Left hindlimb (tissue), 1 donor: ENCODE data around the gene HPS4.
"Not testable (repeated sequence)": the region's sequence is repeated elsewhere in the genome, so short reads cannot be mapped to it uniquely, and the experiment has no call there.

Experiments used
- DNase-seq: peaks from one replicate; pipeline ENCODE4 v3.0.0-alpha.2; 2018

Gene HPS4

DNA sequence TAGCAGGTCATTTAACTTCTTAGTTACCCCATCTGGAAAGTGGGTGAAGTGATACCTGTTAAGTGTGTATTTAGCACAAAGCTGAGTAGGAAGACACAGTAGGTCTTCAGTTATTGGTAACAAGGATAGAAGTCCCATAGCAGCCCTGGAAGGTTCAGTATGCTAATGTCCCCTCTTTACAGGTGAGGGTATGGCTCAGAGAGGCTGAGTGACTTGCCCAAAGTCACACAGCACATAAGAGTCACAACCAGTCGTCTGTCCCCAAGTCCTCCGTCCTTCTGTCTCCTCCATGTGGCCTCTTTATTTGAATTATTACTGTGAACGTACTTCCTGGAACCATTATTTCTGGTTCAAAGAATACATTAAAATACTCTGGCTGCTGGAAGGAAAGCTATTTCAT lies 44.0 kb downstream of the HPS4 start:
- no peak for DNase-seq

DNA sequence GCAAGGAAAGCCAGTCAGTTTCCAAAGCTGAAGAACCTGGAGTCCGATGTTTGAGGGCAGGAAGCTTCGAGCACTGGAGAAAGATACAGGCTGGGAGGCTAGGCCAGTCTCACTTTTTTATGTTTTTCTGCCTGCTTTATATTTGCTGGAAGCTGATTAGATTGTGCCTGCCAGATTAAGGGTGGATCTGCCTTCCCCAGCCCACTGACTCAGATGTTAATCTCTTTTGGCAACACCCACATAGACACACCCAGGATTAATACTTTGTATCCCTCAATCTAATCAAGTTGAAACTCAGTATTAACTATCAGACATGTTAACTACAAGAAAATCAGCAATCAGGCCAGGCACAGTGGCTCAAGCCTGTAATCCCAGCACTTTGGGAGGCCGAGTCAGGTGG lies 44.8 kb downstream of the HPS4 start:
- not testable (repeated sequence) for DNase-seq

DNA sequence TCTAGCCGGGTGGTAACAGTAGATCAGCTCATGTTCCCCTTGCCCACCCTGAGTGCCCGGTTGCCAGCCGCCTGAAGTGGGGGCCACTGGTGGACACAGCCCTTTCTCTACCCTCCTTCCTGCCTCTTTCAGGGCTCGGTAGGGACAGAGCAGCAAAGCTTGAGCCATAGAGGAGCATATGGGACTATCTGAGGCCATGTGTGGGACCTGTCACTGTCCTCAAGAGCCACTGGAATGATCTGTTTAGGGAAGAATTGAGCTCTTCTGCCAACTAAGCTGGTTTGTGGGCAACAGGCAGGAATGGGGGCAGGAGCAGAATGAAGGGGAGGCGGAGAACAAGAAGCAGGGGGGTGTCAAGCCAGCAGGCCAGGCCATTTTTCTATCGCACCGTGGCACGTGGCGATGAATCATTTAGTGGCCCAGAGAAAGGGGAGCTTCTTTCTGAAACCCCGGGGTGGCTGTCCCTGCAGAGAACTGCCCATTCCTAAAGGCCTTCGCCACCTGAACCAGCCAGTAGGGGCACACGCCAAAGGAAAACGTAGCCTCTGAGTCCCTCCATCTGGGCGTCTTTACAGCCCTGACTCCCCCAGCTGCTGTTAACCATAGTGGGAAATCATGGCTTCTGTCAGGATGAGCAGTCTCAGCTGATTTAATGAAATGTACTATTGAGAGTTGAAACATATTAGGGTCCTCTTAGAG lies 45.7 kb downstream of the HPS4 start:
- DNase-seq = no peak

DNA sequence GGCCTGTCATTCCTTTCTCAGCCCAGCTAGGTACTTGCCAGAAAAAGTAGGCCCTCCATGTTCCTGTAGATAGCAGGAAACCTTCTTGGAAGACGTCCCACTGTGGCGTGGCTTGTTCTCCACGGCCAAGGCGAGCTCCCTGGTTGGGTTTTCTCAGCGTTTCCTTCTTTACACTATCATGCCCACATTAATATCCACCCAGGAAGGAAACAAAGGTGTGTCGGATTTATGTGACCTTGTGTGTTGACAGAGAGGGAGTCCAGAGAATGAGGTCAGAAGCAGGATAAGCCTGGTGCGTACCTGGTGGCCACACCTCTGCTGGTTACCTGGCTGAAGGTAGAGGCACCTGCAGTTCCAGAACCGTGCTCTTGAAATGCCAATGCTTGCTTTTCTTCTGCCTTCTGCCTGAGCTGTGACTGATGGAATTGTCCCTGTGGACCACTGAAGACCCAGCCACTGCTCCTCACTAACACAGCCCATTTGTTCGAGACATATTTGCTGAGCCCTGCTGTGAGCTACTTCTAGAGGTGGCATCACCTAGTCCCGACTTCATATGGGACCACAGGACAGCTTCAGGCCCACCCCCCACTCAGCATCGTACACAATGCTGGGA lies 46.6 kb downstream of the HPS4 start:
- DNase-seq = no peak

DNA sequence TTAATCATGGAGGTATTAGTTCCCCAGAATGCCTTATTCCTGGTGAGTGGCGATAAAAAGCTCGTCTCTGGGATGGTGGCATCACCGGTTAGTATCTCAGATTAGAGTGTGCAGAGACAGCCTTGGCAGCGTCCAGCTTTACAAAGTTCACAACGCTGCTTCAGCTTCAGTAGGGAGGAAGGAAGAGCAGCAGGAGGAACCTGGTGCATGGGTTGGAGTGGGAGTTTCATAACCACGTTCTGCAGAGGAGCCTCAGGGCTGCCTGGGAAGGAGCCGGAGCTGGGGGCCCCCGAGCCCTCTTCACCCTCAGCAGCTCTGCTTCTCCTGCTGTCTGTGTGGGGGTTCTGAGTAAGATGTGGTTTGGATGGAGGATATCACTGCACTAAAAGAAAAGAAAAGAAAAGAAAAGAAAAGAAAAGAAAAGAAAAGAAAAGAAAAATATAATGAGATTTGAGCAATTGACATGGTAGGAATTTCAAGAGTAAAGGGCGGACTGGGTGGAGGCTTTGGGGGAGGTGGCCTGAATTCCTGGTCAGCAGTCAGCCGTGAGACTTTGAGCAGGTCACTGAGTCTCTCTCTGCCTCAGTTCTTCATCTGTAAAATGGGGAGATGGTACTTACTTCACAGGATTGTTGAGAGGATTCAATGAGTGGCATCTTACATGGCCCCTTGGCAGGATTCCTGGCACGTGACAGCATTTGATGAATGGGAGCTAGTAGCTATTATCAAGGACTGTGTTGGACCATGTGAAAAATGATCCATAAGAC lies 48.1 kb downstream of the HPS4 start:
- no peak for DNase-seq

DNA sequence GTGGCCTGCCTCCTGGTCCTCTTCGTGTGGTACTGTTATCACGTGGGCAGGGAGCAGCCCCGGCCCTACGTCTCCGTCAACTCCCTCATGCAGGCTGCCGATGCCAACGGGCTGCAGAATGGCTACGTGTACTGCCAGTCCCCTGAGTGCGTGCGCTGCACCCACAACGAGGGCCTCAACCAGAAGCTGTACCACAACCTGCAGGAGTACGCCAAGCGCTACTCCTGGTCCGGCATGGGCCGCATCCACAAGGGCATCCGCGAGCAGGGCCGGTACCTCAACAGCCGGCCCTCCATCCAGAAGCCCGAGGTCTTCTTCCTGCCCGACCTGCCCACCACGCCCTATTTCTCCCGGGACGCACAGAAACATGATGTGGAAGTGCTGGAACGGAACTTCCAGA lies 49.8 kb downstream of the HPS4 start:
- no peak for DNase-seq

DNA sequence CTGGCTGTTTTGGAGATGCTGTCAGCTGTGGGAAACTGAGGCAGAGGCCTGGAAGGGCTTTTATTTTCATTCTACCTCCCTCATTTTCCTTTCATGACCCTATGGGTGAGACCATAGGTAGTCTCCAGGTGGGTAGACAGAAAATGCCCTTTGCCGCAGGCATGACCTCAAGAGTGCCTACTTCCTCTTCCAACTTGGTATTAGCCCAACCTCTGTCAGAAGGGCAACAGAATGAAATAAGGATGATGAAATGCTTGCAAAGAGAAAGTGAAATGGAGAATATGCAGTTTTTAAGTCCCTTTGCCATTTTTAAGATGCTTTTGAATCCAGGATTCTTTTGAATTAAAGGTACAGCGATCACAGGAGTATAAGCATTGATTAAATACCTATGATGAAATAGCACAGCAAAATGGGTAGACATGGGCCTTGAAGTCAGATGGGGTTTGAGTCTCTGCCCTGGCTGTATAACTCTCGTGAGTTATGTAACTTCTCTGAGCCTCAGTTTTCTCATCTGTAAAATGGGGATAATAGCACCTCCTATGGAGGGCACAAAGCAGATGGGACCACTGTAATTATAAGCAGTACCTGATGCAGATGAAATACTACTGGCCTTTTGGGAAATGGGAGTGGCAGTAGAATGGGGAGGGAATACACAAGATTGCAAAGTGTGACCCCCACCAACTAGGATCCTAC lies 50.8 kb downstream of the HPS4 start:
- no peak for DNase-seq

DNA sequence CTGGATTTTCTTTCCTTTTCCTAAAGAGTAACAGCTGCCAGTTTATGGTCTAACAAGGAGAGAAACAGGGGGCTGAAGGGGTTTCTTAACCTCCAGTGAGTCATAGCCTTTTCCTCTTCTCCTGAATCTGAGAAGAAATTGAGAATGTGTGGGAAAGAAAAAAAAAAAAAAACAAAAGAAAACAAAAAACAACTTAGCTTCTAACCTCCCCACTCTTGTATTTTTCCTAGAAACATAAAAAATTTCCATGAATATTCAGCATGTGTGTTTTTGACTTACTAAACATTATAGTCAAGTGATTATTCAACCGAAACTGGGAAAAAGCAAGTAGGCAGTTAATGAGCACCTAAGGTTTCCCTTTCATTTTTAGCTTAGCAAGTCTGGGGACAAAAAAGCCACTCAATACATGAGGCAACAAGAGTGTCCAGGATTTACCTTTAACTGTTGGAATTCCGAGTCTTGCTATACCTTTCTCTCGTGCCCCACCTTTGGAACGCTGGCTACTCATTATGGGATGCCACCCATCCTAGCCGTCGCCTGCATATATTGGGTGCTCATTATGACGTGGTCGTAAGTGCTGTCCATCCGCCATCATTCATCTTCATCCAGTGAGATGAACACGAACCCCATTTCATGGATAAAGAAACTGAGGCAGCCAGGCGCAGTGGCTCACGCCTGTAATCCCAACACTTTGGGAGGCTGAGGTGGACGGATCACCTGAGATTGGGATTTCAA lies 52.2 kb downstream of the HPS4 start:
- DNase-seq = no peak

DNA sequence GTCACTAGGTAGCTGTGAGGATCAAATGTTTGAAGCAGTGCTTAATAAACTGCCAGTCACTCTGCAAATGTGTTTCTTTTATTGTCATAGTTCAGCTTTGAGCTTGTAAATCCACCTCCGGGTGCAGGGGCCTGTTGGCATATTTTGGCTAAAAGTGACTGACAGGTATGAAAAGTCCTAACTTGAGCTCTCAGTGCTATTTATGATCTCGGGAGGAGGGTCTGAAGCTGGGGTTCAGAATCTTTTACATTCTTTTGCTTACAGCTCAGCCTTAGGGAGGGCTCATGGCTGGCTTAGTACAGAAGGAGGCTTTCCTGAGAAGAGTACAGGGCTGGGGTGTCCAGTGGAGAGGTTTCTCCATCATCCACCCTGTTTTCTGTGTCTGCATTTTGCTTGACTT lies 53.0 kb downstream of the HPS4 start:
- DNase-seq = no peak

DNA sequence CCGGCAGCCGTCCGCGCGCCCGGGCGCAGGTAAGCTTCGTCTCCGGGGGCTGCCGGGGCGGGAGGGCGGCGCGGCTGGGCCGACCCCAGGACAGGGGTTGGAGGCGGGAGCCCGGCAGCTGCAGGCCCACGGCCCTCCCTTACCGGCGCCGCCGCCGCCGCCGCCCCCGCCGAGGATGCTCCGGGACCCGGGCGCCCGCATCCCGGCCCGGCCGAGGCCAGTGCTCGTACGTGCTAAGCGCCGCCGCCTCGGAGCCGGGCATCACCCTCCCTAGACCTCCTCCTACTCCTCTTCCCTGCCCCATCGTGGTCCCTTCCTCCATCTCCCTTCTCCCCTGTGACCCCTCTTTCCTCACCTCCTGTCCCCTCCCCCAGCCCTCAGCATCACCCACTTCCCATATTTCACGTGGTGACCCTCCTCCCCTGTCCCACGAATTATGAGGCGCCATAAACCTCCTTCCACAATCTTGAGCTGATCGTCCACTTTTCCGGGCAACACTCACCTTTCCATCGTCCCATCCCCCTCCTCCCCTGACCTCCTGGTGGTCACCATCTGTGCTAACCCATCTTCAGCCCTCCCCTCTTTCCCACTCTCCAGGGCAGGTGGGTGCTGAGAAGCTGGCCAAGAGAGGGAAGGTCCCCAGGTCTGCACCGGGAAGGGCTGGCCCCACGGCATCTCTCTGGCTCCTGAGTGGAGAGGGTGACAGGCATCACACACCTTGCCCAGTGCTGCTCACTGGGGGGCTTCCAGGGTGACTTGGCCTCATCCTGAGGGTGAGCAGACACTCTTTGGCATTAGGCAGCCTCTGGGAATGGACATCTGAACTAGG lies 53.9 kb downstream of the HPS4 start:
- no peak for DNase-seq

DNA sequence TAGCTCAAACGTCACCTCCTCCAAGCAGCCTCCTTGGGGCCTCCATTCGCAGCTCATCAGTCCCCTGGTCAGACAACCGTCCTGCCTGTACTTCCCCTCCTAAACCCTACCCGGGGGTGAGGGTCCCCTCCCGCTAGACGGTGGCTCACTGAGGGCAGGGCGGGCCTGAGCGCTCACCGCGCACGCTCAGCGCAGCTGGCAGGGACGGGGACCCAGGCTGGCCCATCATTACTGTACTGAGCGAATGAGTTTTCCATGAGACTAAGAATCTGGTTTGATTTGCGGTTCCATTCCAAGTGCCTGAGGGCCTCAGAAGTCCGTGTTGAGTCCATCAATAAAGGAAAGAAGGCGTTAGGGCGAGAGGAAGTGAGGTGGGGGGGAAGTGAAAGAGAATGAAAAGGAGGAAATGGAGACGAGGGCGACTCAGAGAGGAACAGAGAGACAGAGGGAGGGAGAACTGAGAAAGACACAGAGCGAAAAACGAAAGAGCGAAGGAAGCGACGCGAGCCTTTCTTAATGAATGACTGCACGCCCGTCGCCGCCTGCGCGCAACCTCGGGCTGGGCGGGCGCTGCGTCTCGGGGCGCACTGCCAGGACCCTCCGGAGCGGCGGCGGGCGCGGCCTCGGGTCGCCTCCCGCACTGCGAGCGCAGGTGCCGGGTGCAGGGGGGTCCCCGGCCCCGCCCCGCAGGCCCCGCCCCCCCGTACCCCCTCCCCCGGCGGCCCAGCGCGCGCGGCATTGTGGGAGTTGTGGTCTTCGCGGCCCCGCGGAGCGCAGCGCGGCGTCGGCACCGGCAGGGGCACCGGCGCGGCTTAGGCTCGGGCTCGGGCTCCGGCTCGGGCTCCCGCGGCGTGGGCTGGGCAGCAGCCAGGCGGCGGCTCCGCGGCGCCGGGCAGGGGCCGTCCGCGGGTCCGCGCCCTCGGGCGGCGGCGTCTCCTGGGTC lies 54.8 kb downstream of the HPS4 start, which contains the start of gene ASPHD2:
ASPHD2 (plus strand) TSS at position 746 of the 943 bp plus-strand sequence. CDS start 4,356 bp downstream, outside the sequence.
- DNase-seq = peak; percentile 77

DNA sequence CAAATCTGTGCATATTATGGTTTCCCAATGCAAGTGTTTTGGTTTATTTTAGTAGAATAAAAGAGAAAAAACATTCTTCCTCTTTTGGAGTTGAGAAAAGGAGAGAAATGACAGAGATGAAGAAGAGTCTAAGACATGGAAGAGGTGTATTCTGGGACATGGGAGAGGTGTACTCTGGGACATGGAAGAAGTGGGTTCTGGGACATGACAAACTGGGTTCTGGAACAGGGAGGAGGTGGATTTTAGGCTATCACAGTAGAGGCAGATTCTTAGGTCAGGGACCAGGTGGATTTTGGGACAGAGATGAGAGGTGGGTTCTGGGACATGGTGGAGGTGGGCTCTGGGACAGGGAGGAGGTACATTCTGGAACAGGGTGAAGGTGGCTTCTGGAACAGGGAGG lies 56.7 kb downstream of the HPS4 start:
- DNase-seq = no peak

DNA sequence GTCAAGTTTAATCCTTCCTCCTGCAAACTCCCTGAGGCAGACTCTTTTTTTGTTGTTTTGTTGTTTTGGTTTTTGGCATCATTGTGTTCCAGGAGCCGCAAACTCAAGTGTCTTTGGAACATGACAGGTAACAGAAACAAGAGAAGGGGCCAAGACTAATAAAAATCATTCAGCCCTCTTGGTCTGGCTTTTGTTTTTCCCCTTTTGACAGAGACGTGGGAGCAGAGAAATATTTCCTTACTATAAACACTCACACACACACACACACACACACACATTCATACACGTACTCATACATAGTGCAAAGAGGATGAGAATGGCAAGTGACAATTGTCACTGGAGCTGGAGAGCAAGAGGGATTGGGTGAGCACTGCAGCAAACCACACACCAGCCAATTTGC lies 65.0 kb downstream of the HPS4 start:
- no peak for DNase-seq

DNA sequence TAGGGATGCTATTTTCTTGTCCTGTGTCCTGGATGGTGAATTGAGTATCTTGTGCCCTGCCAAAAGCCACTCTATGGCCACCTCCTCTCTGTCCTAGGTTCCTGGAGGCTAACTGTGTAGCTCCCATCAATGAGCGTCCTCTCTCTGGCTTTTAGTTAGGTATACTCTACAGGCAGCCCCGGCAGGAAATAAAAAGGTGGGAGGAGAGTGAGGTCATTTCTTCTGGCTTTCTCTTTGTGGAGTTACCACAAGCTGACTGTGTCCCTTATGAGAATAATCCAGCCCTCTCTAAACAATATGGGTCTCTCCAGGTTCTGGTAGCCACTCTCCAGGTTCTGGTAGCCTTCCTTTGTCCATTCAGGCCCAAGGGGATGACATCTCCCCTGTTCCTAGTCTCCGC lies 66.2 kb downstream of the HPS4 start:
- DNase-seq = no peak

DNA sequence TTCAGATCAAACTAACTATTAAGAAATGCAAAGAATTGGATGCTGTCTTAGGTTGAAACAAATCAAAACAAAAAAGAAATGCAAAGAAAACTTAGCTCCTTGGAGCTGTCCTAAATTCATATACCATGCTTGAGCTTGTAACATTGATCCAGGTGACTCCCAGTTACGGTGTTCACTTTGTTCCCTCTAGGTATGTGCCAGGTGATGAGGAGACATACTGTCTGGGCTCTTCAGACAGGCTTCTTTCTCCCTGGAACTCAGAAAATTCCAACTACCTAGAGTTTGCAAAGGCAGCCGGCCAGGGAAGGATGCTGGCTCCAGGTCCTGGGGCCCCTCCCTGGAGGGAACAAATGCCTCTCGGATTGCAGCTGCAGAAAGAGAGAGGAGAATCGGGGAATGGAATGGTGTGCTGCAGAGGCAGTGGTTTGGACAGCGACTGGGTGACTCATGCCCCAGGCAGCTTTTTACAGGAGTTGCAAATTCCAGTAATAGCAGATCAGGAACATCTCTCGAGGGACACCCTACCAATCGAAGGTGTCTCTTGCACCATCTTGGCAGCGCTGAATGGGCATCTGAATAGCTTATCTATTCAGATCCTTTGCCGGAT lies 66.8 kb downstream of the HPS4 start:
- peak; percentile 74 for DNase-seq

DNA sequence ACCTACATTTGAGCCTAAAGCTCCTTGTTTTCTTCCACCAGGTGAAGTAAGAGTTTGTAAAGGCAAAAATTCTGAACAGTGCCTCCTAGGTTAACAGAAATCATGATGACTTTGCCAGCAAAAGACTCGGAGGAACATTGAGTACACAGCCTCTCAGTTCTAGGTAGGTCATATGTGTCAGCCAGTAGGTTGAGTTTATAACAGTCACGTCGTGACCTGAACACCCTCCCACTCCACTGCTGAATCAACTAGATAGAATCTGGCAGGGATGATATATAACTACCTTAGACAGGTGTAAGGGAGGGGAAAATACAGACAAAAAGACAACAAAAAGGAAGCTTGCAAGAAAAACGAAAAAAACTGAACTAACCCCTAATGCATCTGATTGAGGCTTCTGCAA lies 67.3 kb downstream of the HPS4 start:
- DNase-seq = no peak

DNA sequence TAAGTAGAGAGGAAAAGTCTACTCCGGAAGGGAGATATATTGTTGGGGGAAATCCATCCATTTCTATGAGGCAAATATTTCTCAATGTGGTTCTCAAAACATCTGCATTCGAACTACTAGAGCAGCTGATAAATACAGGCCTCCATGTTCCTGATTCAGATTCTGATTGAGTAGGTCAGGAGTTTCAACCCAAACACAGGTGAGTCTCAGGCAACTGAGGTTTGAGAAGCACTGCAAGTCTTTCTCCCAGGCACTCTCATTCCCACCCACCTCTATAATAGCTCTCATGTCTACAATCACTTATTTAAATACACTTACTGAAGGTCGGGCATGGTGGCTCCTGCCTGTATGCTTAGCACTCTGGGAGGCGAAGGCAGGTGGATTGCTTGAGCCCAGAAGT lies 69.2 kb downstream of the HPS4 start:
- no peak for DNase-seq

DNA sequence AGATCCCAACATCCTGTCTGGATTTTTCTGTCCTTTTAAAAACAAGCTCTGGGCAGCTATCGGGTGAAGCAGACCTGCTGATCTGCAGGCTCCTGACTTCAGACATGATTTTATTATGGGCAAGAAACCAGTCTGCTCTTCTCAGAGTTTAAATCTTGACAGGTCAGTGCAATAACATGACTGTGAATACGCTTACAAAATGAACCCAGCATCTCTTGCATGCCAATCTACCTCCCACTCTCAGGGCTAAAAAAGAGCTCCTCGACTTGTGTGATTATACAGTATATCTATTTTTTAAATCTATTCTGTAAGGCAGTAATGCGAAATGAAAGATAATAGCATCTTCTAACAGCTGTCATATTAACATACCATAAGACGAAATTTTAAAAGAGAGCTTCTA lies 73.2 kb downstream of the HPS4 start:
- DNase-seq = no peak

DNA sequence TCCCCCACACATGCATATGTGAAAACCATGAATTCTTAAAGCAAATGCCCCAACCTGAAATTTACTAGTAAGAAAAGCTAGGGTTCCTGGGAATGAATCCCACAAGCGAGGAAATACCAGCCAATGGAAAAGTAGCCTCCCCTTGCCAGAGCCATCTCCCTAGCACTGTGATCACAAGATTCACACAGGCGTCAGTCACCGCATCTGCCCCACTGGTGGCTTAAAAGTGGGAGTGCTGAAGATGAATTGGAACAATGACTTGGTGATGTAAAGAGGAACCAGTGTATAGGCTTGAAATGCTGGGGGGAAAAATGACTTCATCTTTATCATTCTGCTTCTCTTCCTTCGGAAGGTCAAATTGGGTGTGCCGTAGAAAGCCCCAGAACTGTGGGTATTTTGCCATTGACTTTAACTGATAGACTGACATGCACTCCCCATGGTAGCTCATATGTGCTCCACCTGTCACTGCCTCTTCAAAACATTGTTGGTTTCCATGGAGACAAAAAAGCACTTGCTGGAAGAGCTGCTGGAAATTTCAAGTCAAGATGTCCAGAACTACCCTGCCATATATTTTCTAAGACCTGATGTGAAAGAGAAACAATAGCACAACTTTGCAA lies 73.8 kb downstream of the HPS4 start:
- no peak for DNase-seq
